ENCODE results near the gene ELMO3. TPM values are rescaled to one million over a fixed set of nuclear protein-coding genes. Genes with fewer than 3 reads are reported as not detected.

Gene ELMO3
- total RNA-seq = 0.26 and 0.32 TPM in 2 replicates

GRCh38 chr16:67199011-67199807 is at the start of gene ELMO3:
Gene ELMO3 (plus strand): TSS chr16:67199131. CDS start chr16:67199327, 196 bp downstream.

DNA sequence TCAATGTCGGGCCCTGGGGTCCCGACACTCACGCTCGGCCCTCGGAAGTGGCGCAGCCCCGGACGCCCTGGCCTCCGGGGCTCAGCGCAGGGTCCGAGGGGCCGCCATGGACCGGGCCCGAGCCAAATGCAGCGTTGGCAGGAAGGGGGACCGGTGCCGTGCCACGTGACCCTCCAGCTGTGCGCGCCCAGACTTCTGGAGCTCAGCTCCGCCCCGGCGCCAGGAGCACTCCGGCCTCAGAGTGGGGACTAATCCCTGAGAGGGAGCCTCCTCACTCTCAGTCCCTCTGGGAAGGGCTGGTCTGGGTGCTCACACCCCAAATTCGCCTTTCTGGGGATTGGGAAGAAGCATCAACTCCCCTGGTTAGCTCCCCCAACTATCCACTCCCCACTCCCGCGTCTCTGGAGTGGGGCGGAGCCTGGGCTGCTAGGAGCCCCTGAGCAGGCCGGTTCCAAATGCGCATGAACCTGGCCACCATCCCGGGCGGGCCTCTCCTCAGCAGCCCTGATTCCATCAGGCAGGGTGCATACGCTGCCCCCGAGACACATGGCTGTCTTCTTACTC is 48.0 kb upstream of the ELMO3 start, which contains the start of gene B3GNT9:
Gene B3GNT9, minus strand, starts transcription at position 166 of the 564 bp plus-strand sequence. CDS start 513 bp downstream, outside the sequence.

DNA sequence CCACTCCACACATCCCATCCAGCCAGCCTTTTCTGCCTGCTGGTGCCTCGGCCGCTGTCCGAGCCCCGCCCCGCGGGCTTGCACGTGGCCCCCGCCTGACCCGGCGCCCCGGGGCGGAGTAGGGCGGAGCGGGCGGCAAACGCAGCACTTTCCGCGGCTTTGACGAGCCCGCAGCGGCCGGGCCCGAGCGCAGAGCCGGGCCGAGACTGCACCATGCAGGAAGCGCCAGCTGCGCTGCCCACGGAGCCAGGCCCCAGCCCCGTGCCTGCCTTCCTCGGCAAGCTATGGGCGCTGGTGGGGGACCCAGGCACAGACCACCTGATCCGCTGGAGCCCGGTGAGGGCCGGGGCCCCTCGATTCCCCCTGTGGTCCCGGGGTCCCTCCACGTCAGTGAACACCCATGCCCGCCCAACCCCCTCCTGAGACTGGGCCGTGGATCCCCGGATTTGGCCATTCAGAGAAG is 34.3 kb upstream of the ELMO3 start, which contains the start of gene HSF4:
Gene HSF4, plus strand, starts transcription at position 147 of the 463 bp plus-strand sequence. Its CDS starts 67 bp downstream, at position 214.

GRCh38 chr16:67170168-67170948 is 28.6 kb upstream of the ELMO3 start, which contains the start of gene NOL3:
Gene NOL3 (plus strand): TSS chr16:67170538.

DNA sequence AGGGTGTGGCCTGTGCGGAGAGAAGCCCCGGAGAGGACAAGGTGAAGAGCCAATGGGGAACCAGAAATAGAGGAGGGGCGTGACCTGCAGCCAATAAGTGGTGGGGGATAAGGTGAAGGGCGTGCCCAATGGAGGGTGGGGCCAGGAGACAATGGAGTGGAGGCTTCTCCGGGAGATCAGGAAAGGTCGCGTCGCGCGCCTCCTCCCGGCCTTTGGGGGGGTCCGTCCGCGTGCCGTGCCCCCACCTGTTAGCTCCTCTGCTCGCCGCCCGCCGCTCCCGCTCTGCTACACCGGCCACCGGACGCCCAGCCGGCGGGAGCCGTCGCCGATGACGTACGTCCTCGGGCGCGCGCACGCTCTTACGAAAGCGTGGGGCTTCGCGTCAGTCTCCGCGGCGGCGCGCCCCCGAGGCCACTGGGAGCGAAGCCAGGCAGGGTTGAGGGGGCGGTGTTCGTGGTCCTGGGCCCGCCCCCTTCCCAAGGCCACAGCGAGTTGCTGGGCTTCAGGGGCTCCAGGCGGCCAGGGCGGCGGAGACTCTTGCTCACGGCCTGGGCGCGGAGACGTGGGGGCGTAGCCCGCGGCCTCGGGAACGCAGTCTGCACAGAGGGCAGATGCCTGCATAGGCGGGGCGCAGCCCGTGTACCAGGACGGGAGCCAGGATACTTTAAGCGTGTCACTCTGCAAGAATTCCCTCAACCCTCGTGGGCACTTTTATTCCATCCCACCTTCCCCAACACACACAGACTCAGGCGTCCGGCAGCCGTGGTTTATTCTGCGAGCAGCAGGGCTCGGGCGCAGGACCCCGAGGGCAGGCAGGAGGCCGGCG is 15.1 kb upstream of the ELMO3 start, which contains the start of gene MATCAP1:
Gene MATCAP1, minus strand, starts transcription at position 337 of the 826 bp plus-strand sequence. CDS start 3,353 bp downstream, outside the sequence.

DNA sequence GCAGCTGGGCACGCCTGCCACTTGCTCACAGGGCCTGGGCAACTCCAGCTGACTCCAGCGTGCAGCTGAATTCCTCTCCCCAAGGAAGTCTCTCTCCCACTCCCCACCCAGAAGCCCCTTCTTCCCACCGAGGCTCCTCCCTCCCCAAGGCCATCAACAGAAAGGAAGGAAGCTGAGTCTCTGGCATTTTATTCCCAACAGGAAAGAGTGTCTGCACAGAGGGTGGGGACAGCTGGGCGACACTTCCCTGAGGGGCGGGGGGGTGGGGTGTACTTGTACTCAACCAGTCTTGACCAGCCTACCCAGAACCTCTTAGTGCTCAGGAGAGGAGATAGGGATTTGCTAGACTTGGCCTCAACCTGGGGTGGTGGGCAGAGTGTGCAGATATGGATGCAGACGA is 8.9 kb upstream of the ELMO3 start, which contains the start of gene EXOC3L1:
Gene EXOC3L1, minus strand, starts transcription at position 96 of the 400 bp plus-strand sequence. CDS start 460 bp downstream, outside the sequence.

GRCh38 chr16:67191995-67192681 is 6.8 kb upstream of the ELMO3 start, which contains the start of gene E2F4:
Gene E2F4 (plus strand): TSS chr16:67192155. CDS start chr16:67192228, 73 bp downstream.

GRCh38 chr16:67226804-67227566 is 28.1 kb downstream of the ELMO3 start, which contains the start of gene TMEM208:
Gene TMEM208 (plus strand): TSS chr16:67227130. CDS start chr16:67227219, 89 bp downstream.

GRCh38 chr16:67247192-67248072 is 48.5 kb downstream of the ELMO3 start, which contains the start of gene FHOD1:
Gene FHOD1 (minus strand): TSS chr16:67247481. CDS start chr16:67247410, 71 bp downstream.

DNA sequence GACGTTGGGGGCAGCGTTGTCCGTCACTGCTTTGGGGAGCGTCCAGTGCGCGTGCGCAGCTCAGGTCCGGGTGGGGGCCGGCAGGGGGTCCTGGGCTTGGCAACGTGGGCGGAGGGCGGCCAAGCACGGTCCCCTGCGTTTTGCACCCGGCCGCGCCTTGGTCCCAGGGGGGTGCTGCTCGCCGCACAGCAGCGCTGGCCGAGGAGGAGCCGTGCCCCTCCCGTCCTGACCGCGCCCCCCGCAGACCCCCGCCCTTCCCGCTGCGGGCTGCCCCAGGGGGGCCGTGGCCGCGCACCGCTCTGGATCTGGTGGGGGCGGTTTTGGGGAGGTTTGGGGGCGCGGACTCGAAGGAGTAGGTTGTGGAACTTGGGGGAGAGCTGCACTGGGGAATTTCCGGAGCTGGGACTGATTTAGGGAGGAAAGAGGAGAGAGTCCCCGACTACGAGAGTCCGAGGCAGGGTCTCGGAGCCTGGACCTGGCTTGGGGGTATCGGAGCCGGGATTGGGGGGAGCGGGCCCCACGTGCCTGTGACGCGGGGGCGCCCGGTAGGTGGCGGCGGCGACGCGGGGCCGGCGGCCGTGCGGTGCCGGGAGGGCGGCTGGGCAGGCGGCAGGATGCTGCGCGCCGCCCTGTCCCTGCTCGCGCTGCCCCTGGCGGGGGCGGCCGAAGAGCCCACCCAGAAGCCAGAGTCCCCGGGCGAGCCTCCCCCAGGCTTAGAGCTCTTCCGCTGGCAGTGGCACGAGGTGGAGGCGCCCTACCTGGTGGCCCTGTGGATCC is 49.7 kb downstream of the ELMO3 start, which contains the start of gene SLC9A5:
Gene SLC9A5, plus strand, starts transcription at position 579 of the 777 bp plus-strand sequence. Its CDS starts 36 bp downstream, at position 615.

Other genes with a start within 250 kb of the ELMO3 start
- 0.17 and 0.95 TPM in 2 replicates for gene CES3, start 237.9 kb upstream of the ELMO3 start, total RNA-seq
- gene CES4A, start 210.5 kb upstream of the ELMO3 start, total RNA-seq = 1.1 and 3.3 TPM in 2 replicates
- gene CBFB, start 170.0 kb upstream of the ELMO3 start, total RNA-seq = 49.2 and 80.2 TPM in 2 replicates
- 10.9 and 12.3 TPM in 2 replicates for gene PHAF1, start 89.2 kb upstream of the ELMO3 start, total RNA-seq
- 30.4 and 30.6 TPM in 2 replicates for gene B3GNT9, start 48.1 kb upstream of the ELMO3 start, total RNA-seq
- 22.2 and 24.0 TPM in 2 replicates for gene TRADD, start 39.2 kb upstream of the ELMO3 start, total RNA-seq
- gene FBXL8, start 39.2 kb upstream of the ELMO3 start, total RNA-seq = 13.1 and 14.2 TPM in 2 replicates
- gene HSF4, start 34.4 kb upstream of the ELMO3 start, total RNA-seq = 29.5 and 58.1 TPM in 2 replicates
- 18.1 and 36.8 TPM in 2 replicates for gene NOL3, start 28.6 kb upstream of the ELMO3 start, total RNA-seq
- gene MATCAP1, start 15.2 kb upstream of the ELMO3 start, total RNA-seq = 27.7 and 30.4 TPM in 2 replicates
- gene EXOC3L1, start 9.0 kb upstream of the ELMO3 start, total RNA-seq = 0.16 and 0.34 TPM in 2 replicates
- 29.0 and 42.0 TPM in 2 replicates for gene E2F4, start 7.0 kb upstream of the ELMO3 start, total RNA-seq
- gene TMEM208, start 28.0 kb downstream of the ELMO3 start, total RNA-seq = 35.1 and 36.9 TPM in 2 replicates
- gene FHOD1, start 48.4 kb downstream of the ELMO3 start, total RNA-seq = 4.9 and 8.2 TPM in 2 replicates
- gene SLC9A5, start 49.8 kb downstream of the ELMO3 start, total RNA-seq = 1.1 and 2.2 TPM in 2 replicates
- 11.2 and 34.4 TPM in 2 replicates for gene PLEKHG4, start 80.4 kb downstream of the ELMO3 start, total RNA-seq
- gene KCTD19, start 127.6 kb downstream of the ELMO3 start, total RNA-seq = not detected in 2 replicates
- gene LRRC36, start 127.7 kb downstream of the ELMO3 start, total RNA-seq = 0.32 TPM in 1 of 2 replicates, not detected in the other
- 2.0 and 8.4 TPM in 2 replicates for gene TPPP3, start 194.4 kb downstream of the ELMO3 start, total RNA-seq
- 5.3 and 5.7 TPM in 2 replicates for gene ZDHHC1, start 217.3 kb downstream of the ELMO3 start, total RNA-seq
- gene HSD11B2, start 232.0 kb downstream of the ELMO3 start, total RNA-seq = 0.60 TPM in 1 of 2 replicates, not detected in the other